HG02943 (cell line): ENCODE measurements around the gene RIPOR2.

Experiments used
- ATAC-seq: cut with Tn5 transposase; IDR thresholded peaks from one replicate; pipeline ENCODE4 v1.9.1; 2021; ENCODE audit warnings: mild to moderate bottlenecking, low read depth, moderate library complexity; ENCODE audit not compliant: unreplicated experiment

Gene RIPOR2

GRCh38 chr6:24855395-24856245 lies 80.1 kb downstream of the RIPOR2 start:
- ATAC-seq = no peak

DNA sequence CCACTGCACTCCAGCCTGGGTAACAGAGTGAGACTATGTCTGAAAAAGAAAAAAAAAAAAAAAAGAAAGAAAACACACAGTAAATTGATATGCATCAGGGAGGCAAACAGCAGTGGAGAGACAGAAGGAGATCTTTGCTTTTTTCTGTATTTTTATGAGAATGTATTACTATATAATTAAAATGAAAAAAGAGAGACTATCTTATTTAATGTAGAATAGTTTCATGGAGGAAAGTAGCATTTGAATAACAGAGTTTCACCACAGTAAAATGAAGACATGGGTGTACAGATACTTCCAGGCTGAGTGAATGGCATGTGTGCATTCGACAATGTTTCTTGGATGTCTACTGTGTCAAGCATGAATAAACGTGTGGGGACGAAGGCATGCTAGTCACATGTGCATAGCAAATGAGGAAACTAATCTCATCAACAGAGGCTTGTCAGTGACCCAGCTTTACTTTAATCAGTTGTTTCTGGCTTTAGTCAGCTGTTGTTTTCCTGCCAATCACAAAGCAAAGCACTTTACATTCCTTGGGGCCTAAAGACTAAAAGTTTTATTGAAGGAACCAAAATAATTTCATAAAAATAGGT lies 81.6 kb downstream of the RIPOR2 start:
- no peak for ATAC-seq

DNA sequence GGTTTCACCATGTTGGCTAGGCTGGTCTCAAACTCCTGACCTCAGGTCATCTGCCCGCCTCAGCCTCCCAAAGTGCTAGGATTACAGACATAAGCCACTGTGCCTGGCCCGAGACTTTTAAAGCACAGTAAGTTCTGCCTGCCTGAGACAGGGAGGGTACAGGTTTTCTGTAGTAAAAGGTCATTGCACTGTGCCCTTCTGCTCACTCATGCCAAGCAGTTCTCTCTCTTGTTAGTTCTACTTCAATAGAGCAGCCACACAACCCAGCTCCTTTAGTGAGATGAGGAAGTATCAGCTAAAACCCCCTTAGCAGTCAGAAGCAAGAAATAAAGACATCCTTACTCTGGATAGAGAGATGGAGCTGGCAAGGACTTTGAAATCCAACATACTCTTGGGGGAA lies 84.7 kb downstream of the RIPOR2 start:
- no peak for ATAC-seq

DNA sequence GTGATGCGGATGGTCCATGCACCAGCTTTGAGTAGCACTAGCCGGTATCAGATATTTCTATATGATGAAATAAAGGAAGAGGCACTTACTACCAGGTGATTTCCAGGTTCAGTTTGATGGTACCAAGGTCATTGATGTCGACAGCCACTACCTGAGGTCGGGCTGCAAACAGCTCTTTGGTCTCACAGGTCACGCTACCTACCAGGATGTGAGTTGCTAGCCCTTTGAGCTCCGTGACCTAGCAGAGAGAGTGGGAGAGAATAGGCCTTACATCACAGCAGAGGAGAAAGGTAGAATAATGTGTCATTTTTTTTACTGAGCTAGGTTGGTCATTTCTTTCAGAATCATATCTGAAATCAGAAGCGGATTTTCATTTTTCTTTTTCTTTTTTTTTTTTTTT lies 86.0 kb downstream of the RIPOR2 start:
- no peak for ATAC-seq

DNA sequence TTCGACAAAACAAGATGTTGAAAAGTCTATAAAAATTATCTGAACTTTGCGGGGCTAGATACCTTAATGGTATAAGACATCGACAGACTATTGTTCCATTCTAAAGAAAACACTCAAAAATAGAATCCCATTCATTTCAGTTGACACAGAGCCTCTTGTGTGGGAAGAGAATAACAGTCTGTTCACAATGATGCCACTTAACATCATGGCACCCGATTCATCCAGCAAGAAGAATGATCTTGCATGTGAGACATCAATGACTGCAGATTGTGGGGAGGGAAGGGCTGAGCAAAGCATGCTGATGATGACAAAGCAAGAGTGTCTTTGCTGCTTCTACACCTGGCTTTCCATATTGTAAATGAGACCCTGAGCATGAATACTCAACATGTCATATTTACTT lies 87.3 kb downstream of the RIPOR2 start:
- no peak for ATAC-seq

DNA sequence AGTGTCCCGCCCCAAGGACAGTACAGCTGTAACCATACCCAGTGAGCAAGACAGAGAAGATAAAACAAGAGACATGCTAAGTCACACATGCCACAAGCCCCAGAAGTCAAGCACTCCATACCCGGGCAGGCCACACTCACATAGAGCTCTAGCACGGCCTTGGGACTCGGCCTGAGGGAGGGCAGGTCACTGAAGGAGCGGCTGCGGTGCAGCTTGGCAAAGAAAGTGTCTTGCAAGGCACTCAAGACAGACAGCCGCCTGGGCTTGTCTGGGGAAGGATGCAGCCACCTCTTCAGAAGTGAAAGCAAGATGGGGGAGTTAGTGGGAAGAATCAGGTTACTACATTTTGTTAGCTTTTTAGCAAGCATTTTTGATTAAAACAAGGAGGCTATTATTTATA lies 88.4 kb downstream of the RIPOR2 start:
- ATAC-seq = no peak

DNA sequence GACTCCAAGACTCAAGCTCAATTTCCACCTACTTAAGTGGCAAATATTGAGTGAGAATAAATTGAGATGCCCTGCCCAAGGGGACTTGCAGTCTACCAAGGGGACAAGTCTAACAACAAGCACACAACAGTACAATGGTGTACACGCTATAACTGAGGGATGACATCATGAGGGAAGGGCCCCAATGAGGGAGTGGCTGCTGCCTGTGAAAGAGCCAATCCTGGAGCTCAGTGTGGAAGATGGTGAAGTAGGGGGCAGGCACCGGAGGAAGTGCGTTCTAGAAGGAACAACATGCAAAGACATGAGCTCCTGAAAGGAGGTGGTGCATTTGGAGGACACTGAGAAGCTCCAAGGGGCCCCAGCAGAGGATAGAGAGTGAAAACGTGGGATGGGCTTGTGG lies 90.2 kb downstream of the RIPOR2 start:
- ATAC-seq = no peak

DNA sequence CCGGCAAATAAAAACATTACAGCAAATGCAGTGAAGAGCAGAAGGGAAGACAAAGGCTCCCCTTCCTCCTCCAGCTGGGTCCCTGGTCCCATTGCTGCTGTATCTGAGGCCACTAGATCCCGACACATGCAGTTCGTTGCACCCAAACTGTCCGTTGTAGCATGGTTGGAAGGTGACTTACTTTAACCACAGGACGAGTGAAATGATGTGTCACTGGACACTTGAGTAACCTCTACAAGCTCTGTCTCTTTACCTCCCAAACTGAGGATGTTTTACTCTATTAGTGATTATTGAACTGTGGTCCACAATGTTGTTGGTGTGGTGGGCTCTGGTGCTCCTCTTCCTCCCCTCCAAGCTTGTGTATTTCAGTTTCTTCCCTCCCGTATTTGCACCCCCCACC lies 90.9 kb downstream of the RIPOR2 start:
- ATAC-seq = no peak

DNA sequence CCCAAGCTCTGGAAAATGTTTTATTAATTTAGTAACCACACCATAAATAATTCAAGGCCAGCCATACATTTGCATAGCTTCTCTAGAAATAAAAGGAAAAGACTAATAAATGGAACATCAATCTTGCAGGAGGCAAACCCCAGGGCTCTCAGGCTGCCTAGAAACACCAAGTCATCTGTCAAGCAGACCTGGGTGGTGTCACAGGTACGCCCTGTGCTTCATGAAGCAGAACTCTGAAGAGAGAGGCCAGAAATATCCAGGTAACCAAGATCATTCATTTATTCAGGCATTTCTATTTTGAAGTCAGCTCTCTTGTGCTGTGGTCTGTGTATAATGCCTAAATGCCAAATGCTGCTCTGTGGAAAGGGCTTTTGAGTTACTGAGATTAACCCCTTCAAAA lies 91.7 kb downstream of the RIPOR2 start:
- no peak for ATAC-seq

- no peak for ATAC-seq
Measured at GRCh38 chr6:24840187-24840586, 95.6 kb downstream of the RIPOR2 start.

DNA sequence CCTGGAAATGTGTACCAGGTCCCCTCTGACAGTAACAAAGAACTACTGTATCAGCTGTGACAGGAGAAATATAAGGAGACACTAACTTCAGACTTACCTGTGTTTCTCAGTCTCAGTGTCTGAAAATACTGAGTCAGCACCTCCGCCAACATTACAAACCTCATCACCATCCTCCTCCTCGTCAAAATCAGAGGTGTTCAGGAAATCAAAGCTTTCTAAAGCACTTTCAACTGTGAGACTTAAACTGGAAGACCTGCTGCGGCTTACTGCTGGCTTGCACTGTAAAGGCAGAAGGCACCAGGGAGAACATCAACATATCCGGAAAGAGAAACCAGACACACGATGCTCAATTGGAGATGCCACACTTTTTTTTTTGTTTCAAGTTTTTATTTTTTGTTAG lies 96.8 kb downstream of the RIPOR2 start:
- no peak for ATAC-seq

- no peak for ATAC-seq
Measured at GRCh38 chr6:24838081-24838480, 97.7 kb downstream of the RIPOR2 start.

DNA sequence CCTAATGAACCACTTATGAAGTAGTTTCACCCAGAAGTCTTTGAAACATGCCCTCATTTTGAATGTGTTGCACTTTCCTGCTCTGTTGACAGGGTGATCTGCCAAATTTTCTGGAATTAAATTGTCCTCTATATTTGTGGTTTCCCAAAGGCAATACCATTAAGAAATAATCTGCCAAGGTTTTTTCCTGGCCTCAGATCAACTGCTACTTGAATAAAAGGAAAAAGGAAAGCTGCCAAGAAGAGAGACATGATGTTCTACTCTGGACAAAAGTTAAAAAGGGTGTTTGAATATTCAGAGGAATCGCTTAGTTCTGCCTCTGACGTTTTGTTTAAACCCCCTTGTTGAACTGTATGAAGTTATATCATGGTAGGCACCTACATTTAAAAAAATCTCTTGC lies 99.7 kb downstream of the RIPOR2 start:
- ATAC-seq = no peak

- no peak for ATAC-seq
Measured at GRCh38 chr6:24833711-24834386, 101.9 kb downstream of the RIPOR2 start.

- ATAC-seq = no peak
Measured at GRCh38 chr6:24832794-24833193, 103.0 kb downstream of the RIPOR2 start.

DNA sequence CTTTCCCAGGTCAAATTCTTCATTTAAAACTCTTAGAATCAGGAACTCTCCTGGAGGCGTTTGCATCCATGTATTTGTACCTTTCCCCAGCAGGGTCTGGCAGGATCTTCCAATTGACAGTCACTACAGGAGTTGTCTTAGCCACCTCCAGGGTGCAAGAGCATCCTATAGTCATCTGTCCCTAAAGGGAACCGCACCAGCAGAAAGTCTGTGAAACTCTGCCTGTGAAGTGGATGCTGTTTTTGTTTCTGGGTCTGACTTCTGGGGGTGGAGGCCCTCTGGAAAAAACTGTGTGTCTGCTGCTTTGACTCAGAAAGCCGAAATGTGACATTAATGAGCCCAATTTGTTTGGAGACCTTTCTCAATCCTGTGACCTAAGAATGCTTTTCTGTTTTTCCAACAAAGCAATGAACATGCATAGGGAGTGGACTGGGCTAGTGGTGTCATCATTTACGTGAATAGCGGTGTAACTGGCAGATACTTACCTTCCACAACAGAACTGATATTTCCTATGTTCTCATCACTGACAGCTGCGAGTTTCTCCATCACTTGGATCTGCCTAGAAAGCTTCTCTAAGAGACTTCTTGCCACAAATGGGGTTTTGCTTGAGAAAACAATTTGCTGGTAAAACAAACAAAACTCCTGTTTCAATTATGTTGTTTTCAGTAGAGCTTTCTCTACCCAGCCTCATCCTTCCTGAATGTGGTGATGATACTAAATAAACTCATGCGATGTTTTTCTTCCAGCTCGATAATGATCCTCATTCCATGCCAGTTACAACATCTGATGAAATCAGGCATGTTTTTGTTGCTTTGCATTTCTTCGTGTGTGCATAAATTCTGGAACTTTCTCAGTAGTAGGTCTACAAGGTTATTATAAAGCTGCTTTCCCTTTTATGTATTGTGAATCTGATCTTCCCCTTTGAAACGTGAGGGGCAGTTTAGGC lies 103.7 kb downstream of the RIPOR2 start:
- ATAC-seq = no peak

DNA sequence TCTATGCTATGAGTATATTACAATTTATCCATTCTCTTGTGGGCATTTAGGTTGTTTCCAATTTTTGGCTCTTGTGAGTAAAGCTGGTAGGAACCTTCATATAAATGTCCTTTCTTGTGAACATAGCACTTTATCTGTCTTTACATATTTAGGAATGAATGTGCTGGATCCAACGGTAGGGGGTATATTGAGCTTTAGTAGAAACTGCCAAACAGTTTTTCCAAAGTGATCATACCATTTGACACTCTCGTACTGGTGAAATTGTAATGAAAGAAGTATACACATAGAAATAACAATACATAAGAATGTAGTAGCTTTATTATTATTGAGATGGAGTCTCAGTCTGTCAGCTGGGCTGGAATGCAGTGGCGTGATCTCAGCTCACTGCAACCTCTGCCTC lies 106.1 kb downstream of the RIPOR2 start:
- ATAC-seq = no peak

GRCh38 chr6:24827970-24828369 lies 107.8 kb downstream of the RIPOR2 start:
- ATAC-seq = no peak

DNA sequence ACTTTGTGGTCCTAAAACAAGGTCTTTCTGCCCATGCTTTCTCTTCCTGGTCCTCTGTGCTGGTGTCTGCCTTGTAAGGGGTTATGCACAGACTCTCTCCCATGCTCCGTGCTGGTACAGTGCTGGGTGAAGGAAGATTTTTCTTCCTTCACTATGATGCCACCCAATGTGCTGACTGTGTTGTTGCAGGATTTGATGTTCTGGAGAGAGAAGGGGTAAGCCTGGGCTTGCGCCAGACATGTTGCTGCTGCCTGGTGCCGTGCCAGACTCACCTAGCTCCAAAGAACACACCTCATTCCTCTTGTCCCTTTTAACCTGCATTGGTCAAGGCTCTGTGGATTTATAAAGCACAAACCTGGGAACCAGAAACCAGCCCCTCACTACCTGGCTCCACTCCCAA lies 108.6 kb downstream of the RIPOR2 start:
- ATAC-seq = no peak

- ATAC-seq = no peak
Measured at GRCh38 chr6:24825130-24825630, 110.6 kb downstream of the RIPOR2 start.
